SIG-M5 treated with dmso at 0.1 percent for 504 hours (cell line): Measurements from ENCODE around the gene ZP1.
"Not testable (repeated sequence)": the region's sequence is repeated elsewhere in the genome, so short reads cannot be mapped to it uniquely, and the experiment has no call there.

ENCODE experiments used
- DNase-seq: peaks from one replicate; lab custom pipeline; 2025; ENCODE audit not compliant: unreplicated experiment; lab: John Stamatoyannopoulos, UW

ZP1 gene

GRCh38 chr11:60905047-60905446 lies 37.7 kb downstream of the ZP1 start:
- DNase-seq = no peak

DNA sequence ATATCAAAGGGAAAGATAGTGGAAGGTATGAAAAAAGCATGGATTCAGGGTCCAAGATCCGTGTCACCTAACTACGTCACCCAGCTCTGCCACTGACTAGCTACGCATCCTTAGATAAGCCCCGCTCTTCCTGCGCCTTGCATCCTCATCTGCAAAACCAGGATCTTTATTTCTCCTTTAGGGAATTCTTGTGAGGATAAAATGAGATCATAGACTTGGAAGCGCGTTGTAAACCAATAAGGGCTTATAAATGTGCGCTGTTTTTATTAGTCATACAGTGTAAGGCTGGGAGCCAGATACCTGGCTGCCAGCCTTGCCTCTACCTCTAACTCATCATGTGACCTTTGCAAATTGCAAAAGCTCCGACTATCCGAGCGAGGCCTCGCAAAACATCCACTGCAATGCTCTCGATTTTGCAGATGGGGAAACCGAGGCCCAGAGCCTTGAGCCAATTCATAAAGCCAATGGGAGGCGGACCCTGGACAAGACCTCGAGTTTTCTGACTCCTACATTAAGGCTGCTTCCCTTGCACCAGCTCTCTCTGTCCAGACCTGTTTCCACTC lies 38.3 kb downstream of the ZP1 start:
- DNase-seq = no peak

DNA sequence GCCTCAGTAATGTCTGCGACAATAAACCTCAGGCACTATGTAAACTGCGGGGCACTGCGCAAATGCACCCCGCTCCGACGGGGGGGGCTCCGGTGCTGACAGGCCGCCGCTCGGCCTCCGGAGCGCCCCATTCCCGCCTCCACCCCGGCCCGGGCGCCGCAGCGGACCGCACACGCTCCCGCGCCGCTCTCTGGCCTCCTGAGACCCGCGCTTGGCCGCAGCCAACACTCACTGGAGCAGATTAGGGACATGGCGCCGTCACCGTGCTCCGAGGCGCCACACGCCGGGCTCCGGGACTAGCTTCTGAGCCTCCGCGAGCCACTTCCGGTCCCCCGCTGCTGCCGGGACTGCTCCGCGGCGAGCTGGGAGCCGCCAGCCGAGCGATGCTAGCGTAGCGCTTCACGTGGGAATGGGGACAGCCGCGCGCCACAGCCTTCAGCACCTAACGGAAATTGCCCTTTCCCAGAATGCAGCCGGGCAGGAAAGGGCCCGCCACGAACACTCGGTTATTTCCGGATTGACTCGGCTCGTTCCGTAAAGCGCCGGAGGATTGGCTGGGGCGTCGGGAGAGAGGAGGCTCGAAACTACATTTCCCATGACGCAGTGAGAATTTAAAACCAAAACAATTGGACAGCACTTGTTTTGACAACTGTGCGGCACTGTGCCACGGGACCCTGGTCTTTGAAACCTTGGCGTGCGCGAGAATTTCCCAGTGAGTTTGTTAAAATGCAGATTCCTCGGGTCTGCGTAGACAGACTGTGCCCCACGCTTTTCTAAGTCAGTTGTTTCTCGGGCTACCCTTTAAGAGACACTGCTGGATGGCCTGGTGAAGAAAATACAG lies 39.0 kb downstream of the ZP1 start, which contains the start of gene PRPF19:
Gene PRPF19 (minus strand): TSS at position 454 of the 841 bp plus-strand sequence. CDS start 203 bp downstream, at position 251.
- DNase-seq = peak; percentile 97

DNA sequence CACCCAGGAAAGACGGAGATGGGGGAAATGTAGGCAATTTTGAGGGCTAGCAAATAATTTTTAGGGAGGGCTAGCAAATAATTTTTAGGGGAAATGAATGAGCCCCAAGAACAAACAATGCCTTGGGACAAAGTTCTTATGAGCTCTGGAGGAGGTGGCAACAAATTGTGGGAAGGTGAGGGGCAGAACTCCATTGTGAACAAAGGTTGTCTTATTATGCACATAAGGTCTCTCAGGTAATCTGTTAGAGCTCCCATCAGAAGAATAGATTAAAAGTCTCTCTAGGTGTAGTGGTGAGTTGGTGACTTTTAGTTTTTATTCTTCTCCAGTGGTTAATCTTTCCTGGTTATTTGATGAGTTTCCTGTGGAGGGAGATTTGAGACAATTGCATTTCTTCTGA lies 41.5 kb downstream of the ZP1 start:
- no peak for DNase-seq

GRCh38 chr11:60909680-60910280 lies 42.4 kb downstream of the ZP1 start:
- DNase-seq = not testable (repeated sequence)

DNA sequence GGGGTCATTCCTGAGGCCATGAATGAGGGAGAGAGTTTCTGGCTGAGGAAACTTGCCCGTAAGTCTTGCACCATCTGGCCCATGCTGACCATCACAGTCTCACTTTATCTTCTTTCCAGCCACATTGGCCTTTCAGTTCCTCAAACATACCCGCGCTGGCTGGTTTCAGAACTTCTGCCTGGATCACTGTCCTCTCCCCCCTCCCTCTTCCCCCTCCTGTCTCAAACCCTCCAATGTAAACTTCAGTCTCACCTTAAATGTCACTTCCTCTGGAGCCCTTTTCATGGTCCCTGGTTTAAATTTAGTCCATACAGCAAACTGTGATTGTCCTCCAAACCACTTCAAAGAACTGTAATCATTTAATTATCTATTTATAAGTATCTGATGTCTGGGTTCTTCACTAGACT lies 42.9 kb downstream of the ZP1 start:
- peak; percentile 80 for DNase-seq

DNA sequence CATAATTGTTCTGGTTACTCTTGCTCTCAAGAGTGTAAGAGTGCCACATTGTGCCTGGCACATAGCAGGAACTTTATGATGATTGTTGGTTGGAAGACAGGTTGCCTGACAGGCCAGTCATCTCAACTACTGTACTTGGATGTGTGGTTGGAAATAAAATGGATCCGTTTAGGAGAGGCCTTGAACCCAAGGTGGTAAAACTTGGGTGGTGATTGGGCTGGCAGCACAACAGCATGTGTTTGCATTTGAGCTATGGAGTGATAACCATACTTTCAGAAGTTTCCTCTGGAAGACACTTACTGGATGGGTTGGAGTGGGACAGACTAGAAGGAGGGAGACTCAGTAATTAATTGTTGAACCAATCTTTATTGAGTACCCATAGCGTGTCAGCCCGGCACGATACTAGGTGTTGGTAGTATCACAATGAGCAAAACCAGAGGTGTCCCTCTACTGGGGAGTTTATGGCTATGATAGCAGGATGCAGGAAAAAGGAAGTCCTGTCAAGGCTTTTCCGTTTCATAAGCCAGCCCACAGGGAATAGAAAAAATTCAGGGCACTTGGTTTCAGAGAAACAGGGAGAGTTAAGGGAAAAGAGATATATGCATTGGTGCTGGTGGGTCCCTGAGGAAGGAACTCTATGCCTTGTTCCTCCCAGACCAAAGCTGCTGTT lies 43.5 kb downstream of the ZP1 start:
- DNase-seq = peak; percentile 22

DNA sequence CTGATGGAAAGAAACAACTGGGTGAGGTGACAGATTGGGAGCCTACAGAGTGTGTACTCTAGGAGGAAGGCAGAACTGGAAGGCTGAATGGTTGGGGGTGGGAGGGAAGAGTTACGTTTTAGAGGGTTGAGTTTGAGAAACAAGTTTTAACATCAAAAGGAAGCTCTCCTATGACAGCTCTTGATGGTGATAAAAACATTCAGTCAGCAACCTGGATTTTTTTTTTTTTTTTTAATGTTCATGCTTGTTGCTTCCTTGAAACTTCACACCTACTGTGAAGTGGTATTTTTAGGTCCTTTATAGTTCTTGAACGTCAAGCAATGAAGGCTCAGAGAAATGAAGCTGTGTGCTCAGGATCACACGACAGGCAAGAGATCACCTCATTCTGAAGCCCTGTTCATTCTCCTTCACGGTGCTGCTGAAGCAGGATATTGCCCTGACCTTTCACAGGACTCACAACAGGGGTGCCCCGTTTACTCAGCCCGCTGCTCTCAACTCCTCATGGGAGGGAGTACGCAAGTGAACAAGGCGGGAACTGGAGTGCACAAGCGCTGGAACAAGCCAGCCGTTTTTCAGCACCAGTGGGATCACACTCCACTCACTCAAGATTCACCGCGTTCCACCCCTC lies 45.0 kb downstream of the ZP1 start:
- DNase-seq = no peak

DNA sequence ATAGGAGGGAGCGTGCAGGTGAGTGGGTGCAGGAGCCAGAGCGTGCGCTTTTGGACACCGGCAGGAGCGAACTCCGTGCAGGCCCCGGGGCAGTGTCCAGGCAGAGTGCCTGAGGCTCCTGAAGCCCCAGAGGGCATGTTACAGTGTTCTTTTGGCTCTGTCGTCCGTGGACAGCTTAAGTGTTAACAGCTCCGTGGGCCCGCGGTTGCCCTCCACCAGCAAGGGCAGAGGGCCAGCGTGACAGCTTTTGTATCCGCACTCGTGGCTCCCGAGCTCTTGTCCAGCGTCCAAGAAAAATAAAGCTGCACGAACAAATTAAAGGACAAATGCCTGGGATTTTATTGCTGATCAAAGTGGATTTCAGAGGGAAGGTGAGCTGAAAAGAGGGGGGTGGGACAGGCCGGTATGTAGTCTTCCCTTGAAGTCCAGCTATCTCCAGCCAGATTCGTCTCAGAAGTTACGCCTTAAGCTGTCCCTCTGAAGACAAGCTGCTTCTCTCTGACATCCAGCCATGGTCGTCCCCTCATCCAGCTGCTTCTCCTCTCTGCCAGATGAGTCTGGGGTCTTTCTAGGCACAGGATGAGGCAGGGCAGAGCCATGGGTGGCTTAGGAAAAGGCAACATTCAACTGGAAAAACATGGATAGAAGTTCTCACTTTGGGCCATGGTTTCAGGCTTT lies 45.6 kb downstream of the ZP1 start:
- DNase-seq = no peak

- DNase-seq = peak; percentile 87
These were observed 46.7 kb downstream of the ZP1 start, which contains the start of gene TMEM109 for GRCh38 chr11:60913793-60914632. Gene TMEM109, plus strand, starts transcription at chr11:60914158. Its CDS starts 5,536 bp downstream, at chr11:60919694.

- DNase-seq = peak; percentile 17
These were observed 47.4 kb downstream of the ZP1 start for GRCh38 chr11:60914633-60915247.

- peak; percentile 76 for DNase-seq
These were observed 48.0 kb downstream of the ZP1 start for GRCh38 chr11:60915248-60915914.

- DNase-seq = no peak
These were observed 49.4 kb downstream of the ZP1 start for GRCh38 chr11:60916669-60917206.

- DNase-seq = no peak
These were observed 49.9 kb downstream of the ZP1 start for GRCh38 chr11:60917267-60917666.

GRCh38 chr11:60918251-60918938 lies 51.1 kb downstream of the ZP1 start:
- no peak for DNase-seq

DNA sequence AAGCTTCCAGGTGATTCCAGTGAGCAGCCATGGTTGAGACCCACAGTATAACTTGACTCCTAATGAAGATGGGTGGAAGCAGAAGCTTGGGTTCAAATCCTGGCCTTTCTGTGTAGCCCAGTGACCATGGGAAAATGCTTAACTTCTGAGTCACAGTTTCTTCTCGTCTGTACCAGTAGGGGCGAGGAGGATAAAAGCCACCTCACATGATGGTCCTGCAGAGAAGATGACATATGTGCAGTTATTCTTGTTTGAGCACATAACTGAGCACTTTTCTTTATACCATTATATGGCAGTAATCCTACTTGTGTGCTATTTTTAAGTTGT lies 51.6 kb downstream of the ZP1 start:
- DNase-seq = no peak

DNA sequence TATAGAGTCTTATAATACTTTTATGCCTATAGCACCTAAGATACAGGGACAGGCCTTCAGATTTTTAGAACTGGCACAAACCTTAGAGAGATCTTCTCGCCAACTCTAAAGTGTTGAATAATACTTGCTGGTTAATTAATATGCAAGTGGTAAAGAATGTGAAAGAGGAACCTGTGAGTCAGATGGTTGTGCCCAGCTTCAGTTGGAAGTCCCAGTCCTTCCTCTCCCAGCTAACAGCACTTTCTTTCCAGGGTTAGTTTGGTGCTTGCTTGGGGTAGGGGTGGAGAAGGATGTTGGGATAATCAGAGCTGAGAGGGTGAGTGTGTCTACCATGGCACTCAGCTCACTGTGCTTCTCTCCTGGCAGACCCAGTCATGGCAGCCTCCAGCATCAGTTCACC lies 52.0 kb downstream of the ZP1 start:
- DNase-seq = peak; percentile 22

DNA sequence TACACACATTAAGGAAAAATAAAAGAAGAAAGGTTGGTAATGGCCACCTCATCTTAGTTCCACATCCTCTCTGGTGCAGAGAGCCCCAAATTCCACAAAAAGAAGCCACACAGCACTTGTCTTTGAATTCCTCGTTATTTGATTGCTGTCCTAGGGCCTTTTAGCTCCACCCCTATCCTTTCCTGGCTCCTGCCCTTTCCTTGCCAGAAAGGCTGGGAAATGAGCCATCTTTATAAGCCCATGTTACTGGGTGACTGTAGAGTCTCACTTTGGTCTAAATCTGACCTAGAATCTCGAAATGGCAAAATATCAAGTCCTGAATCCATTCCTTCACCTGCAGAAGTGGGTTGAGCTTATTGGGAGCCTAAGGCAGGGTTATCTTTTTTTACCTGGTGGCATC lies 52.6 kb downstream of the ZP1 start:
- DNase-seq = no peak
